HG03039 (cell line): Measurements from ENCODE around the gene FNDC10.
"Not testable (repeated sequence)": the region's sequence is repeated elsewhere in the genome, so short reads cannot be mapped to it uniquely, and the experiment has no call there.

Experiments
- ATAC-seq: cut with Tn5 transposase; IDR thresholded peaks from one replicate; pipeline ENCODE4 v1.9.1; 2021; ENCODE audit warnings: mild to moderate bottlenecking, moderate library complexity; ENCODE audit not compliant: unreplicated experiment

Gene FNDC10

GRCh38 chr1:1567891-1568291, 32.0 kb downstream of the FNDC10 start:
- ATAC-seq, result no peak

- no peak for ATAC-seq
Observed at GRCh38 chr1:1567152-1567875, 32.6 kb downstream of the FNDC10 start.

DNA sequence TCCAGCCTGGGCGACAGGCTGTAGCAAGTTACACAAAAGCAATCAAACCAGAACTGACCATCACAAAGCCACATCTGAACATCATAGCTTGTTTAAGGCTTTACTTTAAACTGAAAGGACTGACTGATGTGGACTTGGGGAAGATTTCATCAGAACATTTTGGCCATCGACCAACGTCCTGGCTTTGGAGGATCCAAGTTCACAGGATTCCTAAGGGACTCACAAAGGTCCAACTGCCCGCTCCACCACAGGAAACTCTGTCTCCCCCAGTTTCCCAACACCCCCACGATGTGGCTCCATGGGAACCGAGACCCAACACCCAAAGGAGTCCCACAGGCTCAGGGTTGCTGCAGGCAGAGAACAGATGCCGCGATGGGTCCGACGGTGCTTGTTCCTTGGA, 34.6 kb downstream of the FNDC10 start:
- no peak for ATAC-seq

- no peak for ATAC-seq
Observed at GRCh38 chr1:1564268-1564667, 35.7 kb downstream of the FNDC10 start.

DNA sequence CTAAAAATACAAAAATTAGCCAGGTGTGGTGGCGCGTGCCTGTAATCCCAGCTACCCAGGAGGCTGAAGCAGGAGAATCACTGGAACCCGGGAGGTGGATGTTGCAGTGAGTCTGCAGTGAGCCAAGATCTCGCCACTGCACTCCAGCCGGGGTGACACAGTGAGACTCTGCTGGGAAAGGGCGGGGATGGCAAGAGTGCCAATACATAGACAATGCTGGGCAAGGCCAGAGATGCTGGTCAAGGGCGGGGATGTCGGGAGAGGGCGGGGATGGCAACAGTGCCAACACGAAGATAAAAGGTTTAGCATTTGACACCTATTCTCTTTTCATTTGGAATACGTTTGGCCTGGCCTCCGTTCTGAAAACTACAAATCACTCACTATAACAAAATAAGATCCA, 36.2 kb downstream of the FNDC10 start:
- no peak for ATAC-seq

- no peak for ATAC-seq
Observed at GRCh38 chr1:1562556-1563195, 37.3 kb downstream of the FNDC10 start.

GRCh38 chr1:1561801-1562470, 38.0 kb downstream of the FNDC10 start:
- no peak for ATAC-seq

DNA sequence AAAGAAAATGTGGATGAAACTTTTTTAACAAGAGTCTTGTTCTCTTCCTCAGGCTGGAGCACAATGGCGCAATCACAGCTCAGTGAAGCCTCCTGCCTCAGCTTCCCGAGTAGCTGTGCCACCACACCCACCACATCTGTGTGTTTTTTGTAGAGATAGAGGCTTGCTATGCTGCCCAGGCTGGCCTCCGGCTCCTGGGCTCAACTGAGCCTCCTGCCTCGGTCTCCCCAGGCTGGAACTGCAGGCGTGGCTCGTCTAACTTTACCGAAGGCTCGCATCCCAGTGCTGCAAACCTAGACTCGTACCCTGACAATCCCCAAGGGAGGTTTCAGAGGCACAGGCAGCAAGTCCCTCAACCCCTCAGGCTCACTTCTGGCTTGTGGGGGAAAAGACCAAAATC, 39.8 kb downstream of the FNDC10 start:
- no peak for ATAC-seq

DNA sequence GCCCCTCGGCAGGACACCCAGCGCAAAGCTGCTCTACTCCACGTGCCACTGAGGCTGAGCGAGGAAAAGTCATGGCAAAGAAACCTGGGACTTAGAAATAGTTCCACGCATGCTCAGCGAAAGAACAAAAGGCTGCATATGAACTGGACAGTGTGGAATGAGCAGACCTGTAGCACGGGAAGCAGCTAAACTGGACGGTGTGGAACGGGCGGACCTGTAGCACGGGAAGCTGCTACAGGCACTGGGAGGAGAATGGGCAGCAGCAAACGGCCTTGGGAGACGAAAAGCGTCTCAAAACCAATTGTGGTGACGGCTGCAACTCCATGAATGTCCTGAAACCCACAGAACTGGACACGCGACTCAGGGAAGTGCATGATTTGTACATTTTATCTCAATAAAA, 40.9 kb downstream of the FNDC10 start:
- ATAC-seq, result no peak

- no peak for ATAC-seq
Observed at GRCh38 chr1:1558591-1558990, 41.3 kb downstream of the FNDC10 start.

GRCh38 chr1:1557688-1558087, 42.2 kb downstream of the FNDC10 start:
- ATAC-seq, result not testable (repeated sequence)

GRCh38 chr1:1556961-1557360, 43.0 kb downstream of the FNDC10 start:
- ATAC-seq, result not testable (repeated sequence)

GRCh38 chr1:1556505-1556904, 43.4 kb downstream of the FNDC10 start:
- no peak for ATAC-seq

- no peak for ATAC-seq
Observed at GRCh38 chr1:1554926-1555915, 44.7 kb downstream of the FNDC10 start.

DNA sequence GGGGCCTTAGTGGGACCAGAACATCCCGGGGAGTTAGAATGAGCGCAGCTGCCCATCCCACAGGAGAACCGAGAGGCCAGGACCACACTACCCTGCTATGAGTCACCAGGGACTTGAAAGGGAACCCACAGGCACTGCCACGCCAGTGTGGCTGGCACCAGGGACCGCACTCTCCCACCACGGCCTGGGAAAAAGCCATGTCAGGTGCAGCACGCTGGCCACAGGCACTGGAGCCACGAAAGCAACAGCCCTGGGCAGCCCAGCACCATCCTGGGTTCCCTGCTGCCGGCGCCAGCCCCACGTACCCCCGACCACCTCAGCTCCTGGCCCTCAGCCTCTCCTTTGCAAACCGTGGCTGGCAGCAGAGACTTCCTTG, 45.4 kb downstream of the FNDC10 start:
- no peak for ATAC-seq

- no peak for ATAC-seq
Observed at GRCh38 chr1:1553821-1554494, 46.0 kb downstream of the FNDC10 start.

DNA sequence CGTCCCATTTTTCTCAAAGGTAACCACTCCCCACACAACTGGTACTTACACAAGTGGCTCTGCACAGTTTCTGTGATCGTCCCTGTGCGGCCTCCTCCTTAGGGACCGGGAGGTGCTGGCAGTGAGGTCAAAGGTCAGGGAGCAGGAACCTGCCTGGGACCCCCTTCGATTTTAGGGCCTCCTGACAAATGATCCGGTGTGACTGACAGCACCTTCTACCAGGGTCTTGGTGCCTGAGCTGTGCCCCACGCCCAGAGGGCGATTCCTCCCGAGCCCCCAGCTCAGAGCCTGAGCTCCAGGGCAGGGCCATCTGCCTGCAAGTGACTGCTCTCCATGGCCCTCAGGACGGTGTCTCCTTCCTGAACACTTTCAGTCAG, 47.7 kb downstream of the FNDC10 start:
- ATAC-seq, result no peak

DNA sequence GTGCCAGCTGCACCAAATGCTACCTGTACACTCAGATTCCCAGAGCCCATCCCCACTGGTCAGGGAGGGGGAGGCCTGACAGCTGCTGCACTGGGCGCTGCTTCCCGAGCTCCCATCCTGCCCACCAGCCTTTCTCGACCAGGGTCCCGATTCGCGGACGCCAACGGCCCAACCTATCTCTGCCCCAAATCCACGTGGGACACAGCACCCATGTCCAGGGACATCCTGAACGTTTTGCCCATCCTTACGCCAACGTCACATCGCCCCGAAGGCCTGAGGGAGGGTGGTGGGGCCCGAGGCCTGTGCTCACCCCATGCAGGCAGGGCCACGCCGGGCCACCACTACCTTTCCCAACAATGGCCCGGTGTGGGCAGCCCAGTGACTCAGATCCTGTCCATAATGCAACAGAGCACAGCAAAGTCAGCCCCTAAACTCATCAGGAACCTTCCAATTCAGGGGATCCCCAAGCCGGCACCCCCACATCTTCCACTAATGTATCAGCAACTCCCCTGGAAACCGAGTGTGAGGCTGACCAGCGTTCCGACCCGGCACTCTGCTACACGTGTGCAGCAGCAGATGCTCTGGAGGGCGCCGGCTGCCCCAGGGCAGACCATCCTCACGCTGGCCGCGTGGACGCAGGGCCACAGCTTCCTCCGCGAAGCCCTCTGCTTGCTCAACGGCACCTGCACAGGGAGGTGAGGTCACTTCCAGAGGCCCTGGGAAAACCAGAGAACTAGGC, 48.2 kb downstream of the FNDC10 start:
- ATAC-seq, result no peak

DNA sequence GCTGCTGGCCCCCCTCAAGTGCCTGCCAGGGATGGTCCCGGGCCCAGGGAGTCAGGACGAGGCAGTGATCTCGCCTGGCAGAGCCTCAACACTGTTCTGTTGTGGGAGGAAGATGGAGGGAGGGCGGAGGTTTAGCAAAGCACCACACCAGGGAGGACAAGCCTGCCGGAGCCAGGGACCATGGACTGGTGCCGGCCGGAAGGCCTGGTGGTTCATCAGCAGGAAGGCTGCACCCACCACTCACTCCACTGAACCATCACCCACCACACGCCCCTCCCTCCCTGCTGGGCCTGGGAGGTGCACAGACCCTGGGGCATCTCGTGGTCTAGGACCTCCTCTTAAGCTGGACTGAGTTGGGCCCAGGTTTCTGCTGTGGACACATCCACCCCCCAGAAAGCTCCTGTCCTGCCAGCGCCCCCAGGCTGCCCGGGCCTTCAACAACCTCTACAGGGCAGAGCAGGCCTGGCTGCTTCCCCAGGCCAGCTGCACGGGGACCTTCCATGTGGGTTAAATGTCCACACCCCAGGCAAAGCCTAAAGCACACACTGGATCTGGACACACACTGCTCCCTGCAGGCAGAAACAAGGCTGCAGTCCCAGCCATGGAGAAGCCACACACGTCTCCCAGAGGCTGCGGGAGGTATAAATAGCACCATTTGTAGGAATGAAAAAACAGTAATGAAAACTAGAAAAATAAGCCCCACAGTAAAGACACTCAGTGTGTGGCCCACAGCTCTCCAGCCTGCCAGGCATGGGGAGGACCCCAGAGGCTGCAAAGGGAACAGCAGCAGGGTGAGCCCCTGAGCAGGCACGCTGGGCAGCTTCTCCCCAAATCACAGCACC, 49.1 kb downstream of the FNDC10 start:
- no peak for ATAC-seq
